Measurements from ENCODE around the gene AP2A2.

Gene AP2A2

GRCh38 chr11:1035577-1036283, 110.1 kb downstream of the AP2A2 start:
- Histone ChIP-seq H3F3A (ENCODE audit: low read depth) (no peaks in the 10 kb centered on the region), H3K9me2 (replicated peaks; ENCODE audit: low read depth, low read length) (no peaks in the 10 kb centered on the region), H3K36me3 (ENCODE audit: insufficient read depth, low read length) (no peaks in the 10 kb centered on the region), H3K4me2 (ENCODE audit: low read depth, low read length, poor library complexity, severe bottlenecking) (no peak overlapping the region), H3K4me3 (ENCODE audit: low read length, poor library complexity, severe bottlenecking) (no peak overlapping the region), H3K27me3 (ENCODE audit: insufficient read depth, low read length, poor library complexity, severe bottlenecking) (no peaks in the 10 kb centered on the region), H3K9ac (ENCODE audit: low read depth, low read length, poor library complexity, severe bottlenecking) (no peak overlapping the region), H3K79me2 (ENCODE audit: insufficient read depth, low read length) (no peaks in the 10 kb centered on the region), H3K9me3 (ENCODE audit: insufficient read depth, low read depth, low read length) (no peaks in the 10 kb centered on the region), H2AFZ (ENCODE audit: low read length) (no peak overlapping the region), H4K20me1 (ENCODE audit: insufficient read depth, low read length, poor library complexity, severe bottlenecking) (no peaks in the 10 kb centered on the region), H3K4me1 (ENCODE audit: insufficient read depth, low read length, poor library complexity, severe bottlenecking) (no peaks in the 10 kb centered on the region)
- TF ChIP-seq EZH2phosphoT487 (IDR thresholded peaks at IDR 0.05; ENCODE audit: borderline replicate concordance) = no peak

DNA sequence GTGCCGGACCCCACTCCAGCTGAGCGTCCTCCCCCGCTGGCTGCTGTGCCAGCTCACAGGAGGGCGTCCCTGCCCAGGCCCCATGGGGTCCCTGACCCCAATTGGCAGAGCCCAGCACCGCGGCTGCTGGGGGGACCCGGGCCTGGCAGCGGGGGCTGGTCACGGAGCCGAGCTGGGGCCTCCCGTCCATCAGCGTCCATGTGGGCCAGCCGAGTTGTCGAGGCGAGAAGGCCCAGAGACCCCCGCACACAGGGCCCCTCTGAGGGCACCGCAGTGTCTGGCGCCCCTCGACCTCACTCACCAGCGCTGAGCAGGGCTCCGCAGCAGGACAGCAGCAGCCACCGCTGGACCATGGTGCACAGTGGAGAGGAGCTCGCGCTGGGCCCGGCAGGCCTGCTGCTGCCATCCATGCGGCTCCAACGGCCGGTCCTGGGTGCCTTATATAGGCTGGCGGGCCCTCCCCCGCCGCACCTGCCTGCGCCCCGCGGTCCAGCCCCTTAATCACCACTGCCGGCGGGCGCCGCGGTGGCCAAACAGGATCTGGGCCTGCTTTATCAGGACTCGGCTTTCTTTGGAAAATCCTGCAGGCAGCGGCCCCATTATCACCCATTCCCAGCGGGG, 110.7 kb downstream of the AP2A2 start, which contains the start of gene MUC6:
Gene MUC6, minus strand, starts transcription at position 416 of the 621 bp plus-strand sequence. Its CDS starts 63 bp downstream, at position 353.
- Histone ChIP-seq H3K4me3 (ENCODE audit: low read length, poor library complexity, severe bottlenecking) (no peak within 1 kb of the TSS), H2AFZ (ENCODE audit: low read length) (no peak within 1 kb of the TSS), H3K4me2 (ENCODE audit: low read depth, low read length, poor library complexity, severe bottlenecking) (no peak within 1 kb of the TSS), H3K4me1 (ENCODE audit: insufficient read depth, low read length, poor library complexity, severe bottlenecking) (no peaks in the 10 kb centered on the region), H3F3A (ENCODE audit: low read depth) (no peaks in the 10 kb centered on the region), H3K9me3 (ENCODE audit: insufficient read depth, low read depth, low read length) (no peaks in the 10 kb centered on the region), H3K79me2 (ENCODE audit: insufficient read depth, low read length) (no peaks in the 10 kb centered on the region), H3K9me2 (replicated peaks; ENCODE audit: low read depth, low read length) (no peaks in the 10 kb centered on the region), H3K27me3 (ENCODE audit: insufficient read depth, low read length, poor library complexity, severe bottlenecking) (no peaks in the 10 kb centered on the region), H3K36me3 (ENCODE audit: insufficient read depth, low read length) (no peaks in the 10 kb centered on the region), H3K9ac (ENCODE audit: low read depth, low read length, poor library complexity, severe bottlenecking) (no peak within 1 kb of the TSS), H4K20me1 (ENCODE audit: insufficient read depth, low read length, poor library complexity, severe bottlenecking) (no peaks in the 10 kb centered on the region)
- TF ChIP-seq EZH2phosphoT487 (IDR thresholded peaks at IDR 0.05; ENCODE audit: borderline replicate concordance) (no peak), CTCF (conservative IDR thresholded peaks at IDR 0.05; ENCODE audit: low read length) (no peak)

DNA sequence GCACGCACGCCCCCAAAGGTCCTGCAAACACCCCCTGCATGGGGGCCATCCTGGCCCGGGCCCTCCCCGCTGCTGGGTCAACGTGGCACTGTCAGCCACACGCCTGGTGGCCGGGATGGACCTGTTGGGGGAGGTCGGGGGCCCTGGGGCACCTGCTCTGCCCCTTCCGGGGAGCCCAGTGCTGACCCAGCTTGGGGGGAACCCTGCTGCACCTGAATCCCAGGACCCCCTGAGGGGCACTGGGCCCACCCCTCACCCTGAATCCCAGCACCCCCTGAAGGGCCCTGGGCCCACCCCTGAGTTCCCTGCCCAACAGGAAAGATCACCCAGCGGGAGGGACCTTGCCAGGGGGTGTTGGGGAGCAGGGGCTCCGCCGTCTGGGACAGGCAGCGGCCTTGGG, 111.3 kb downstream of the AP2A2 start:
- H3K27me3 ChIP-seq (ENCODE audit: insufficient read depth, low read length, poor library complexity, severe bottlenecking) = no peaks in the 10 kb centered on the region
- H2AFZ ChIP-seq (ENCODE audit: low read length) = no peak overlapping the region
- no peak overlapping the region for H3K4me3 ChIP-seq (ENCODE audit: low read length, poor library complexity, severe bottlenecking)
- no peaks in the 10 kb centered on the region for H3K4me1 ChIP-seq (ENCODE audit: insufficient read depth, low read length, poor library complexity, severe bottlenecking)
- no peak overlapping the region for H3K4me2 ChIP-seq (ENCODE audit: low read depth, low read length, poor library complexity, severe bottlenecking)
- no peaks in the 10 kb centered on the region for H3K79me2 ChIP-seq (ENCODE audit: insufficient read depth, low read length)
- no peaks in the 10 kb centered on the region for H3K9me2 ChIP-seq (replicated peaks; ENCODE audit: low read depth, low read length)
- H3K9ac ChIP-seq (ENCODE audit: low read depth, low read length, poor library complexity, severe bottlenecking) = no peak overlapping the region
- no peaks in the 10 kb centered on the region for H3F3A ChIP-seq (ENCODE audit: low read depth)
- H4K20me1 ChIP-seq (ENCODE audit: insufficient read depth, low read length, poor library complexity, severe bottlenecking) = no peaks in the 10 kb centered on the region
- H3K36me3 ChIP-seq (ENCODE audit: insufficient read depth, low read length) = no peaks in the 10 kb centered on the region
- no peak for TF ChIP-seq EZH2phosphoT487 (IDR thresholded peaks at IDR 0.05; ENCODE audit: borderline replicate concordance)
- no peak for TF ChIP-seq CTCF (conservative IDR thresholded peaks at IDR 0.05; ENCODE audit: low read length)
- no peaks in the 10 kb centered on the region for H3K9me3 ChIP-seq (ENCODE audit: insufficient read depth, low read depth, low read length)

Data from Loucy (cell line).